ENCODE measurements around the gene RPL27. TPM values are rescaled to one million over a fixed set of nuclear protein-coding genes. Genes with fewer than 3 reads are reported as not detected.

RPL27 gene
- total and polyA plus RNA-seq, 2 of the 13 experiments (the other 11 are each of a cell fraction or from before 2014, with no cell fraction given), result 1,585 to 5,840 TPM

DNA sequence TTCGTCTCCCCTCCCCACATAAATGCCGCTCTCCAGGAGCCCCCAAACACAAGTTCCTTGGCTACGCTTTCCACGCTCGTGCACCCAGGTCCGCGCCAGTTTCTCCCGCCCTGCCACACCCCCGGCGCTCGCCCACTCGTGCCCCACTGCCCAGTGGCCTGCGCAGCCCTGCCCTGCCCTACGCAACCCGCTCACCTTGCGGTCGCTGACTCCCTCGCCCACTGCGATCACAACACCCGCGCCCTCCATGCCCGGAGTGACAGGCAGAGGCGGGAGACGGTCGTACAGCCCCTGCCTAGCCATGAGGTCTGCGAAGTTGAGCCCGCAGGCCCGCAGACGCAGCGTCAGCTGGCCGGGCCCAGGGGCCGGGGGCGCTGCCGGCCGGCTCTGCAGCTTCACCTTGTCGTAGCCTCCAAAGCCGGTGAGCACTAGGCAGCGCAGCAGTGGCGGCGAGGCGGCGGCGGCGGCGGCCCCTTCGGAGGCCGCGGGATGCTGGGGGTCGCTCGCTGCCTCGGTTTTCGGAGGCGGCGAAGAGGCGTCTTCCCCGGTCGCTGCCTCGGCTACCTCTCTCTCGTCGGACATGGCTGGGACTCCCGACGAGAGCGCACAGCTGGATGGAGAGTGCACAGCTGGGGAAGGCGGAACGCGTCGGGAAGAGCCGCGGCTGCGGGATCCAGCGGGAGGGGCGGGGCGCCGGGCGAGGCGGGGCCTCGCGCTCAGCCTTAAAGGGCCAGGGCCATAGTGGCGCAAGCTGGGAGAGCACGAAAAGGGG lies 23.7 kb downstream of the RPL27 start, which contains the start of gene VAT1 (continued):
- TF ChIP-seq, protein P1, sequence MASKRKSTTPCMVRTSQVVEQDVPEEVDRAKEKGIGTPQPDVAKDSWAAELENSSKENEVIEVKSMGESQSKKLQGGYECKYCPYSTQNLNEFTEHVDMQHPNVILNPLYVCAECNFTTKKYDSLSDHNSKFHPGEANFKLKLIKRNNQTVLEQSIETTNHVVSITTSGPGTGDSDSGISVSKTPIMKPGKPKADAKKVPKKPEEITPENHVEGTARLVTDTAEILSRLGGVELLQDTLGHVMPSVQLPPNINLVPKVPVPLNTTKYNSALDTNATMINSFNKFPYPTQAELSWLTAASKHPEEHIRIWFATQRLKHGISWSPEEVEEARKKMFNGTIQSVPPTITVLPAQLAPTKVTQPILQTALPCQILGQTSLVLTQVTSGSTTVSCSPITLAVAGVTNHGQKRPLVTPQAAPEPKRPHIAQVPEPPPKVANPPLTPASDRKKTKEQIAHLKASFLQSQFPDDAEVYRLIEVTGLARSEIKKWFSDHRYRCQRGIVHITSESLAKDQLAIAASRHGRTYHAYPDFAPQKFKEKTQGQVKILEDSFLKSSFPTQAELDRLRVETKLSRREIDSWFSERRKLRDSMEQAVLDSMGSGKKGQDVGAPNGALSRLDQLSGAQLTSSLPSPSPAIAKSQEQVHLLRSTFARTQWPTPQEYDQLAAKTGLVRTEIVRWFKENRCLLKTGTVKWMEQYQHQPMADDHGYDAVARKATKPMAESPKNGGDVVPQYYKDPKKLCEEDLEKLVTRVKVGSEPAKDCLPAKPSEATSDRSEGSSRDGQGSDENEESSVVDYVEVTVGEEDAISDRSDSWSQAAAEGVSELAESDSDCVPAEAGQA (IDR thresholded peaks at IDR 0.05; ENCODE audit: low read depth), result 0 out of 2 replicates have a peak, but pooled peaks have one; percentile 15
- TF ChIP-seq, protein P1 (CRISPR knock-in tag; IDR thresholded peaks at IDR 0.05; ENCODE audit: borderline replicate concordance), result peak; percentile 96
- TF ChIP-seq KLF16 (CRISPR knock-in tag; IDR thresholded peaks at IDR 0.05) (peak in 1 of 2 experiments; percentile 78; a peak in 2 of 4 replicates), NR2F2 (IDR thresholded peaks at IDR 0.05; ENCODE audit: borderline replicate concordance, low read depth) (peak; percentile 25; the same call in 1 of the 2 replicates), ZFP41 (CRISPR knock-in tag; IDR thresholded peaks at IDR 0.05; ENCODE audit: borderline replicate concordance) (no peak), POLR2AphosphoS5 (IDR thresholded peaks at IDR 0.05; ENCODE audit: low read depth, low read length) (peak; percentile 85), ZC3H13 (CRISPR knock-in tag; IDR thresholded peaks at IDR 0.05) (peak; percentile 92), ZFP82 (CRISPR knock-in tag; IDR thresholded peaks at IDR 0.05; ENCODE audit: borderline replicate concordance) (peak; percentile 97), AKAP8 (CRISPR knock-in tag; IDR thresholded peaks at IDR 0.05) (peak; percentile 87), ZNF34 (CRISPR knock-in tag; IDR thresholded peaks at IDR 0.05; ENCODE audit: borderline replicate concordance) (peak; percentile 40; the same call in 1 of the 2 replicates), ZNF296 (CRISPR knock-in tag; conservative IDR thresholded peaks at IDR 0.05) (no peak), ZSCAN21 (CRISPR knock-in tag; IDR thresholded peaks at IDR 0.05; ENCODE audit: borderline replicate concordance) (peak; percentile 77; the same call in 1 of the 2 replicates), SP4 (CRISPR knock-in tag; IDR thresholded peaks at IDR 0.05) (peak; percentile 79)
- TF ChIP-seq, protein P2, sequence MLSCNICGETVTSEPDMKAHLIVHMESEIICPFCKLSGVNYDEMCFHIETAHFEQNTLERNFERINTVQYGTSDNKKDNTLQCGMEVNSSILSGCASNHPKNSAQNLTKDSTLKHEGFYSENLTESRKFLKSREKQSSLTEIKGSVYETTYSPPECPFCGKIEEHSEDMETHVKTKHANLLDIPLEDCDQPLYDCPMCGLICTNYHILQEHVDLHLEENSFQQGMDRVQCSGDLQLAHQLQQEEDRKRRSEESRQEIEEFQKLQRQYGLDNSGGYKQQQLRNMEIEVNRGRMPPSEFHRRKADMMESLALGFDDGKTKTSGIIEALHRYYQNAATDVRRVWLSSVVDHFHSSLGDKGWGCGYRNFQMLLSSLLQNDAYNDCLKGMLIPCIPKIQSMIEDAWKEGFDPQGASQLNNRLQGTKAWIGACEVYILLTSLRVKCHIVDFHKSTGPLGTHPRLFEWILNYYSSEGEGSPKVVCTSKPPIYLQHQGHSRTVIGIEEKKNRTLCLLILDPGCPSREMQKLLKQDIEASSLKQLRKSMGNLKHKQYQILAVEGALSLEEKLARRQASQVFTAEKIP (CRISPR knock-in tag; IDR thresholded peaks at IDR 0.05; ENCODE audit: borderline replicate concordance), result no peak
- TF ChIP-seq, protein P3, sequence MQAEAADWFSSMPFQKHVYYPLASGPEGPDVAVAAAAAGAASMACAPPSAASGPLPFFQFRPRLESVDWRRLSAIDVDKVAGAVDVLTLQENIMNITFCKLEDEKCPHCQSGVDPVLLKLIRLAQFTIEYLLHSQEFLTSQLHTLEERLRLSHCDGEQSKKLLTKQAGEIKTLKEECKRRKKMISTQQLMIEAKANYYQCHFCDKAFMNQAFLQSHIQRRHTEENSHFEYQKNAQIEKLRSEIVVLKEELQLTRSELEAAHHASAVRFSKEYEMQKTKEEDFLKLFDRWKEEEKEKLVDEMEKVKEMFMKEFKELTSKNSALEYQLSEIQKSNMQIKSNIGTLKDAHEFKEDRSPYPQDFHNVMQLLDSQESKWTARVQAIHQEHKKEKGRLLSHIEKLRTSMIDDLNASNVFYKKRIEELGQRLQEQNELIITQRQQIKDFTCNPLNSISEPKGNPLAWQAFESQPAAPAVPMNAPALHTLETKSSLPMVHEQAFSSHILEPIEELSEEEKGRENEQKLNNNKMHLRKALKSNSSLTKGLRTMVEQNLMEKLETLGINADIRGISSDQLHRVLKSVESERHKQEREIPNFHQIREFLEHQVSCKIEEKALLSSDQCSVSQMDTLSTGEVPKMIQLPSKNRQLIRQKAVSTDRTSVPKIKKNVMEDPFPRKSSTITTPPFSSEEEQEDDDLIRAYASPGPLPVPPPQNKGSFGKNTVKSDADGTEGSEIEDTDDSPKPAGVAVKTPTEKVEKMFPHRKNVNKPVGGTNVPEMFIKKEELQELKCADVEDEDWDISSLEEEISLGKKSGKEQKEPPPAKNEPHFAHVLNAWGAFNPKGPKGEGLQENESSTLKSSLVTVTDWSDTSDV (CRISPR knock-in tag; IDR thresholded peaks at IDR 0.05), result peak; percentile 94

Measured in HepG2 (cell line).